ENCODE measurements around the gene CD247.

Gene CD247

GRCh38 chr1:167517535-167518330 lies 596 bp downstream of the CD247 start:
- H3K27me3 Mint-ChIP-seq (ENCODE audit: low read depth, poor library complexity) = peaks cover 9% of the 10 kb centered on the region

DNA sequence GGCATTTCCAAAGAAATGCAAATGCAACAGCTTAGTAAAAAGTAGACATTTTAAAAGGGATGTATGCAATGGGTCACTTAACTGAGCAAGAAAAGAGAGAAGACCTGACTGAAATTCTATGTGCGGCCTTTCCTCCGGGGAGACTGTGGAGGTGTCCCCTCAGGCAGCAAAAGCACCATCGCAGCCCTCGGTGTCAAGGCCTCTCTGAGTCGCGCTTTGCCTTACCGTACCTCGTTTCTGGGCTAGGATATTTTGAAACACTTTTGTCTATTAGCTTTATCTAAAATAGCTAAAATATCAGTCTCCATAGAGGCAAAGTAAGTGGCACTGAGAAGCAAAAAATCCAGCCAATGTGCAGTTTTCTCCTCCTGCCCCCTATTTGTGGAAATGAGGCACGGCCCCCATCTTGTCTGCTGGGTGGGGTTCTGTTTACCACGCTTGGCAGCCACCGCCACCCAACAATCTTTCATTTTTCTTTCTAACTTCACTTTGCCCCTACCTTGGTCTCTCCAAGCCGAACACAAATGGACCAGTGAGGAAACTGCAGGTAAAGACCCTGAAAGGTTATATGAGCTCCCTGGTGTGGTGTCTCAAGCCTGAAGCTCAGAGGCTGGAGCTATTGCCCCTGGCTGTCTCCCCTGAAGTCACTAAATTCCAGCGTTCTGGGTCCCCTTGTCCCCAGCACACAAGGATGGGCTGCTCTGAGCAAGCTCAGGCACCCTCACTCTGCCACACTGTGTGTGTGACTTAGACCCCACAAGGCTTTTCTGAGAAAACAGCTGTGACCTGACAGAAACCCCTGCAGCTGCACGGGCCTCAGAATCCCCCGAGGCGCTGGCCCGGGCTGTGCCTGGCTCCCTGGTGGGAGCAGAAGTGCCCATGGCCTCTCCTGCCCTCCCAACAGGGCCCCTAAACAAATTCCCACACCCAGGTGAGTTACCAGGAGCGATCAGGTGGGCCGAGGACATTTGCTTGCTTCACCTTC lies 1.6 kb downstream of the CD247 start:
- peaks cover 12% of the 10 kb centered on the region for H3K27me3 Mint-ChIP-seq (ENCODE audit: low read depth, poor library complexity)
- no peak overlapping the region for H3K4me3 Mint-ChIP-seq
- no peak for DNase-seq

More at GRCh38 chr1:167517535-167518330, 596 bp downstream of the CD247 start:
- no peak overlapping the region for H3K4me3 Mint-ChIP-seq
- H3K27ac Mint-ChIP-seq = no peak overlapping the region
- H3K9me3 Mint-ChIP-seq = peaks cover 12% of the 10 kb centered on the region
- H3K36me3 Mint-ChIP-seq (ENCODE audit: low read depth) = no peaks in the 10 kb centered on the region
- H3K4me1 Mint-ChIP-seq = peaks cover 16% of the 10 kb centered on the region
- no peak for DNase-seq
- TF ChIP-seq, protein P1, sequence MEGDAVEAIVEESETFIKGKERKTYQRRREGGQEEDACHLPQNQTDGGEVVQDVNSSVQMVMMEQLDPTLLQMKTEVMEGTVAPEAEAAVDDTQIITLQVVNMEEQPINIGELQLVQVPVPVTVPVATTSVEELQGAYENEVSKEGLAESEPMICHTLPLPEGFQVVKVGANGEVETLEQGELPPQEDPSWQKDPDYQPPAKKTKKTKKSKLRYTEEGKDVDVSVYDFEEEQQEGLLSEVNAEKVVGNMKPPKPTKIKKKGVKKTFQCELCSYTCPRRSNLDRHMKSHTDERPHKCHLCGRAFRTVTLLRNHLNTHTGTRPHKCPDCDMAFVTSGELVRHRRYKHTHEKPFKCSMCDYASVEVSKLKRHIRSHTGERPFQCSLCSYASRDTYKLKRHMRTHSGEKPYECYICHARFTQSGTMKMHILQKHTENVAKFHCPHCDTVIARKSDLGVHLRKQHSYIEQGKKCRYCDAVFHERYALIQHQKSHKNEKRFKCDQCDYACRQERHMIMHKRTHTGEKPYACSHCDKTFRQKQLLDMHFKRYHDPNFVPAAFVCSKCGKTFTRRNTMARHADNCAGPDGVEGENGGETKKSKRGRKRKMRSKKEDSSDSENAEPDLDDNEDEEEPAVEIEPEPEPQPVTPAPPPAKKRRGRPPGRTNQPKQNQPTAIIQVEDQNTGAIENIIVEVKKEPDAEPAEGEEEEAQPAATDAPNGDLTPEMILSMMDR (IDR thresholded peaks at IDR 0.05) = no peak

DNA sequence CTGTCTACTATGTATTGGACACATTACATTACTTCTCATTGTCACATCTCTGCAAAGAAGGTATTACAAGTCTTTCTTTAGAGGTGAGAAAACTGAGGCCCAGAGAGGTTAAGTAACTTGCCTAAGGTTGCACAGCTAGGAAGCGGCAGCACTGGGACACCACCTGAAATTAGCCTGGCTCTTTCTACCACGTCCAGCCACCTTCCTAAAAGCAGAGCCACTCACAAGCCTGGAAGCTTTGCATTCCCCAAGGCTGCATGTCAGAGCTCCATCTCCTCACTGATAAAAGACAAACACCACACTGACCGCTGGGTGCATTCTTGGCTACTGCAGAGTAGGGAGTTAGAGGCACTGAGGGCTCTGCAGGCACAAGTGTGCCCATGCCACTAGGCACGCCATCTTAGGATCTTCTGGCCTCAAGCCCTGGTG lies 2.4 kb downstream of the CD247 start:
- Mint-ChIP-seq H3K9me3 (no peaks in the 10 kb centered on the region), H3K4me1 (peaks cover 27% of the 10 kb centered on the region), H3K27ac (no peak overlapping the region), H3K4me3 (no peak overlapping the region), H3K27me3 (ENCODE audit: low read depth, poor library complexity) (peaks cover 13% of the 10 kb centered on the region), H3K36me3 (ENCODE audit: low read depth) (no peaks in the 10 kb centered on the region)
- TF ChIP-seq, protein P1 (IDR thresholded peaks at IDR 0.05) = no peak
- no peak for DNase-seq

More for the DNA sequence above, 1.6 kb downstream of the CD247 start:
- TF ChIP-seq, protein P1 (IDR thresholded peaks at IDR 0.05) = no peak
- Mint-ChIP-seq H3K9me3 (peaks cover 2% of the 10 kb centered on the region), H3K27ac (no peak overlapping the region), H3K4me1 (peaks cover 26% of the 10 kb centered on the region), H3K36me3 (ENCODE audit: low read depth) (no peaks in the 10 kb centered on the region)

GRCh38 chr1:167515461-167515860 lies 2.9 kb downstream of the CD247 start:
- H3K9me3 Mint-ChIP-seq = no peaks in the 10 kb centered on the region
- H3K36me3 Mint-ChIP-seq (ENCODE audit: low read depth) = no peaks in the 10 kb centered on the region
- H3K4me1 Mint-ChIP-seq = peaks cover 27% of the 10 kb centered on the region
- DNase-seq = no peak
- peaks cover 16% of the 10 kb centered on the region for H3K27me3 Mint-ChIP-seq (ENCODE audit: low read depth, poor library complexity)
- no peak overlapping the region for H3K27ac Mint-ChIP-seq
- no peak overlapping the region for H3K4me3 Mint-ChIP-seq
- TF ChIP-seq, protein P1 (IDR thresholded peaks at IDR 0.05) = no peak

- TF ChIP-seq, protein P1 (IDR thresholded peaks at IDR 0.05) = no peak
- Mint-ChIP-seq H3K4me3 (no peak overlapping the region), H3K4me1 (peaks cover 27% of the 10 kb centered on the region), H3K27ac (no peak overlapping the region), H3K27me3 (ENCODE audit: low read depth, poor library complexity) (peaks cover 16% of the 10 kb centered on the region), H3K9me3 (no peaks in the 10 kb centered on the region), H3K36me3 (ENCODE audit: low read depth) (no peaks in the 10 kb centered on the region)
- no peak for DNase-seq
Measured at GRCh38 chr1:167514288-167514687, 4.0 kb downstream of the CD247 start.

Measured in nephron progenitor cell (in vitro differentiated cells).